Coronary artery (tissue), 2 donors: ENCODE measurements around the gene GCNT2.

Source experiments
- DNase-seq: peaks from one replicate; pipeline ENCODE4 v3.0.0-alpha.2; 2017; ENCODE audit warnings: low spot score
- H3K27ac ChIP-seq, 2 donors: fragments of 200-600 bp; sonication (generic); one replicate each; pipeline ENCODE4 v1.5.1; 2016 to 2019
- H3K4me3 ChIP-seq: fragments of 200-600 bp; sonication (generic); 2 replicates; pipeline ENCODE4 v1.5.1; 2016; ENCODE audit warnings: mild to moderate bottlenecking, moderate library complexity
- TF ChIP-seq, protein P1 (sequence below): fragments of 200-600 bp; sonication (generic); IDR thresholded peaks from one replicate; pipeline ENCODE4 v1.5.1; 2019; ENCODE audit warnings: antibody characterized with exemption

Gene GCNT2

GRCh38 chr6:10505529-10505928 lies 15.6 kb upstream of the GCNT2 start:
- Histone ChIP-seq H3K27ac (no peak overlapping the region), H3K4me3 (no peak overlapping the region)
- no peak for DNase-seq
- TF ChIP-seq, protein P1, sequence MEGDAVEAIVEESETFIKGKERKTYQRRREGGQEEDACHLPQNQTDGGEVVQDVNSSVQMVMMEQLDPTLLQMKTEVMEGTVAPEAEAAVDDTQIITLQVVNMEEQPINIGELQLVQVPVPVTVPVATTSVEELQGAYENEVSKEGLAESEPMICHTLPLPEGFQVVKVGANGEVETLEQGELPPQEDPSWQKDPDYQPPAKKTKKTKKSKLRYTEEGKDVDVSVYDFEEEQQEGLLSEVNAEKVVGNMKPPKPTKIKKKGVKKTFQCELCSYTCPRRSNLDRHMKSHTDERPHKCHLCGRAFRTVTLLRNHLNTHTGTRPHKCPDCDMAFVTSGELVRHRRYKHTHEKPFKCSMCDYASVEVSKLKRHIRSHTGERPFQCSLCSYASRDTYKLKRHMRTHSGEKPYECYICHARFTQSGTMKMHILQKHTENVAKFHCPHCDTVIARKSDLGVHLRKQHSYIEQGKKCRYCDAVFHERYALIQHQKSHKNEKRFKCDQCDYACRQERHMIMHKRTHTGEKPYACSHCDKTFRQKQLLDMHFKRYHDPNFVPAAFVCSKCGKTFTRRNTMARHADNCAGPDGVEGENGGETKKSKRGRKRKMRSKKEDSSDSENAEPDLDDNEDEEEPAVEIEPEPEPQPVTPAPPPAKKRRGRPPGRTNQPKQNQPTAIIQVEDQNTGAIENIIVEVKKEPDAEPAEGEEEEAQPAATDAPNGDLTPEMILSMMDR: no peak

DNA sequence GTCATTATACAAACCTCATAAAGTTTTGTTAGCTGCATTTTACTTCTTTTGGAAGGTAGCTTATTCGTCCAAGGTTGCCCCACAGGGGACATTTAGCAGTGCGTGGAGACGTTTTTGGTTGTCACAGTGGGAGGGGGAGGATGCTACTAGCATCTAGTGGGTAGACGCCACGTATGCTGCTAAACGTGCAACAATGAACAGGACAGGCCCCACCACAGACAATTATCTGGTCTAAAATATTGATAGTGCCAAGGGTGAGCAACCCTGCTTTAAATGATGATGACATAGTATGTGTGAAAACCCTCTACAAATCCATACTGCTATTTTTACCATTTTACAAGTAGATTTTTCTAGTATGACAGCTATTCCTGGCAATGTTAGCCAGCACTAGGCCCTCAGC lies 13.9 kb upstream of the GCNT2 start:
- no peak for DNase-seq
- H3K4me3 ChIP-seq: no peak overlapping the region
- H3K27ac ChIP-seq: no peak overlapping the region
- TF ChIP-seq, protein P1: no peak

- DNase-seq: no peak
- TF ChIP-seq, protein P1: no peak
- Histone ChIP-seq H3K27ac (no peak overlapping the region), H3K4me3 (no peak overlapping the region)
These were observed 13.4 kb upstream of the GCNT2 start for GRCh38 chr6:10507715-10508114.

GRCh38 chr6:10510592-10511367 lies 10.4 kb upstream of the GCNT2 start:
- H3K4me3 ChIP-seq: no peak overlapping the region
- no peak for DNase-seq
- no peak overlapping the region for H3K27ac ChIP-seq
- TF ChIP-seq, protein P1: no peak

GRCh38 chr6:10511477-10511876 lies 9.7 kb upstream of the GCNT2 start:
- H3K27ac ChIP-seq: no peak overlapping the region
- no peak for DNase-seq
- TF ChIP-seq, protein P1: no peak
- H3K4me3 ChIP-seq: no peak overlapping the region

GRCh38 chr6:10513544-10513943 lies 7.6 kb upstream of the GCNT2 start:
- Histone ChIP-seq H3K27ac (no peak overlapping the region), H3K4me3 (no peak overlapping the region)
- TF ChIP-seq, protein P1: no peak
- DNase-seq: no peak
